H9 (cell line): ENCODE results near the gene ACAP1. TPM values are rescaled to one million over a fixed set of nuclear protein-coding genes. Genes with fewer than 3 reads are reported as not detected.

Experiments used
- DNase-seq: peaks from one replicate; pipeline ENCODE4 v3.0.0-alpha.2; 2017
- H2AFZ ChIP-seq: one replicate; pipeline ENCODE4 v1.6.1; 2013; ENCODE audit warnings: mild to moderate bottlenecking, low read length, control low read depth, moderate library complexity
- H2AK5ac ChIP-seq: 2 replicates; pipeline ENCODE4 v1.6.1; 2013; ENCODE audit warnings: low read length, control low read depth, mixed read lengths; ENCODE audit not compliant: insufficient read length
- H2BK120ac ChIP-seq: one replicate; pipeline ENCODE4 v1.6.1; 2013; ENCODE audit warnings: low read depth, mild to moderate bottlenecking, low read length, control low read depth, inconsistent platforms; ENCODE audit not compliant: poor library complexity, severe bottlenecking
- H2BK12ac ChIP-seq: 2 replicates; pipeline ENCODE4 v1.6.1; 2013; ENCODE audit warnings: low read length, control low read depth, mixed read lengths, low read depth; ENCODE audit not compliant: insufficient read length
- H2BK15ac ChIP-seq: 2 replicates; pipeline ENCODE4 v1.6.1; 2013; ENCODE audit warnings: low read depth, low read length, control low read depth
- H2BK20ac ChIP-seq: one replicate; pipeline ENCODE4 v1.6.1; 2013; ENCODE audit warnings: low read depth, mild to moderate bottlenecking, low read length, control low read depth, inconsistent platforms; ENCODE audit not compliant: poor library complexity, severe bottlenecking
- H2BK5ac ChIP-seq: 2 replicates; pipeline ENCODE4 v1.6.1; 2013; ENCODE audit warnings: low read length, control low read depth, mixed read lengths; ENCODE audit not compliant: insufficient read length
- H3K14ac ChIP-seq: 2 replicates; pipeline ENCODE4 v1.6.1; 2013; ENCODE audit warnings: low read length, control low read depth; ENCODE audit not compliant: insufficient read depth
- H3K18ac ChIP-seq: 2 replicates; pipeline ENCODE4 v1.6.1; 2013; ENCODE audit warnings: low read depth, mild to moderate bottlenecking, mixed read lengths, low read length, control low read depth; ENCODE audit not compliant: insufficient read length
- H3K23ac ChIP-seq: 2 replicates; pipeline ENCODE4 v1.6.1; 2013; ENCODE audit warnings: low read length, control low read depth, mixed read lengths, low read depth; ENCODE audit not compliant: insufficient read length
- H3K23me2 ChIP-seq: 2 replicates; pipeline ENCODE4 v1.6.1; 2013; ENCODE audit warnings: low read depth, mild to moderate bottlenecking, mixed read lengths, low read length, control low read depth; ENCODE audit not compliant: insufficient read length, poor library complexity, severe bottlenecking
- H3K27ac ChIP-seq: 2 replicates; pipeline ENCODE4 v1.5.1; 2013; ENCODE audit warnings: low read length, control low read depth, mixed read lengths, low read depth; ENCODE audit not compliant: insufficient read length
- H3K27me3 ChIP-seq: 2 replicates; pipeline ENCODE4 v1.6.1; 2013; ENCODE audit warnings: low read length, control low read depth, inconsistent platforms; ENCODE audit not compliant: insufficient read depth
- H3K4ac ChIP-seq: 2 replicates; pipeline ENCODE4 v1.6.1; 2013; ENCODE audit warnings: low read depth, mild to moderate bottlenecking, control low read depth, inconsistent platforms, low read length, moderate library complexity
- H3K4me1 ChIP-seq: 2 replicates; pipeline ENCODE4 v1.6.1; 2013; ENCODE audit warnings: low read length, control low read depth, inconsistent platforms; ENCODE audit not compliant: insufficient read depth
- H3K4me2 ChIP-seq: 2 replicates; pipeline ENCODE4 v1.6.1; 2013; ENCODE audit warnings: low read length, control low read depth, mixed read lengths; ENCODE audit not compliant: insufficient read length, insufficient read depth
- H3K56ac ChIP-seq: 2 replicates; pipeline ENCODE4 v1.6.1; 2013; ENCODE audit warnings: low read depth, mild to moderate bottlenecking, mixed read lengths, low read length, control low read depth; ENCODE audit not compliant: insufficient read length
- H3K79me1 ChIP-seq: 2 replicates; pipeline ENCODE4 v1.6.1; 2013; ENCODE audit warnings: low read depth, mild to moderate bottlenecking, moderate library complexity, low read length, control low read depth, inconsistent platforms; ENCODE audit not compliant: insufficient read depth, poor library complexity, severe bottlenecking
- H3K79me2 ChIP-seq: 2 replicates; pipeline ENCODE4 v1.6.1; 2013; ENCODE audit warnings: low read length, control low read depth, inconsistent platforms; ENCODE audit not compliant: insufficient read depth
- H3K9ac ChIP-seq: 2 replicates; pipeline ENCODE4 v1.6.1; 2013; ENCODE audit warnings: low read length, control low read depth, mixed read lengths; ENCODE audit not compliant: insufficient read length; ENCODE audit errors: extremely low read depth
- H3K9me3 ChIP-seq: one replicate; pipeline ENCODE4 v1.6.1; 2013; ENCODE audit warnings: low read depth, low read length, inconsistent platforms; ENCODE audit not compliant: control insufficient read depth
- H3T11ph ChIP-seq: one replicate; pipeline ENCODE4 v1.6.1; 2013; ENCODE audit warnings: mild to moderate bottlenecking, low read length, control low read depth, inconsistent platforms
- H4K20me1 ChIP-seq: one replicate; pipeline ENCODE4 v1.6.1; 2013; ENCODE audit not compliant: control insufficient read depth, insufficient read length, insufficient read depth
- H4K5ac ChIP-seq: 2 replicates; pipeline ENCODE4 v1.6.1; 2013; ENCODE audit warnings: low read depth, mild to moderate bottlenecking, mixed read lengths, low read length, control low read depth; ENCODE audit not compliant: insufficient read length
- H4K8ac ChIP-seq: replicated peaks from 2 replicates; pipeline ENCODE4 v1.6.1; 2013; ENCODE audit warnings: low read length, control low read depth, mixed read lengths, low read depth; ENCODE audit not compliant: insufficient read length
- H4K91ac ChIP-seq: 2 replicates; pipeline ENCODE4 v1.6.1; 2013; ENCODE audit warnings: low read depth, mild to moderate bottlenecking, moderate library complexity, mixed read lengths, low read length, control low read depth; ENCODE audit not compliant: insufficient read length
- H3K27ac Mint-ChIP-seq, 3 experiments: 2 replicates in 2 of 3; 3 replicates in 1 of 3; pipeline ENCODE4 v1.8.0; 2020 to 2021; ENCODE audit warnings: mixed read lengths in 3 of 3, mild to moderate bottlenecking in 1 of 3, moderate library complexity in 1 of 3
- H3K27me3 Mint-ChIP-seq: 2 replicates; pipeline ENCODE4 v1.8.0; 2021; ENCODE audit warnings: low read depth, mild to moderate bottlenecking, moderate library complexity, mixed read lengths
- H3K36me3 Mint-ChIP-seq, 3 experiments: 2 replicates in 2 of 3; 3 replicates in 1 of 3; pipeline ENCODE4 v1.8.0; 2020 to 2021; ENCODE audit warnings: low read depth in 3 of 3, mixed read lengths in 3 of 3; ENCODE audit not compliant: insufficient read depth in 1 of 3
- H3K4me1 Mint-ChIP-seq, 2 experiments: 2 replicates each; pipeline ENCODE4 v1.8.0; 2020; ENCODE audit warnings: mixed read lengths in 2 of 2
- H3K4me3 Mint-ChIP-seq, 2 experiments: 2 replicates in 1 of 2; 3 replicates in 1 of 2; pipeline ENCODE4 v1.8.0; 2020 to 2021; ENCODE audit warnings: mild to moderate bottlenecking in 2 of 2, mixed read lengths in 2 of 2, moderate library complexity in 1 of 2
- H3K9me3 Mint-ChIP-seq, 2 experiments: 2 replicates in 1 of 2; 3 replicates in 1 of 2; pipeline ENCODE4 v1.8.0; 2020; ENCODE audit warnings: mild to moderate bottlenecking in 2 of 2, mixed read lengths in 2 of 2, moderate library complexity in 1 of 2
- WGBS: extraction: QIAGEN DNeasy Blood & Tissue Kit; methylation state at CpG from one replicate; pipeline ENCODE4 v1.1.7; 2013; ENCODE audit warnings: missing lambda C conversion rate, low lambda C conversion rate, mixed read lengths; ENCODE audit not compliant: insufficient read length; ENCODE audit errors: extremely low coverage; 5-methylcytosine and 5-hydroxymethylcytosine counted together
- total RNA-seq: library from RNA; stranded (reverse); gene quantifications from 2 replicates; pipeline ENCODE4 v1.2.1, GENCODE V29; 2021
- TF ChIP-seq, protein P1 (sequence below): fragments of 200-600 bp; sonication (generic); conservative IDR thresholded peaks from 3 replicates; pipeline ENCODE4 v1.8.0; 2021; ENCODE audit warnings: antibody characterized with exemption, mild to moderate bottlenecking

Gene ACAP1
- total RNA-seq, 1 experiment from 2014 or later = 18.2 TPM

DNA sequence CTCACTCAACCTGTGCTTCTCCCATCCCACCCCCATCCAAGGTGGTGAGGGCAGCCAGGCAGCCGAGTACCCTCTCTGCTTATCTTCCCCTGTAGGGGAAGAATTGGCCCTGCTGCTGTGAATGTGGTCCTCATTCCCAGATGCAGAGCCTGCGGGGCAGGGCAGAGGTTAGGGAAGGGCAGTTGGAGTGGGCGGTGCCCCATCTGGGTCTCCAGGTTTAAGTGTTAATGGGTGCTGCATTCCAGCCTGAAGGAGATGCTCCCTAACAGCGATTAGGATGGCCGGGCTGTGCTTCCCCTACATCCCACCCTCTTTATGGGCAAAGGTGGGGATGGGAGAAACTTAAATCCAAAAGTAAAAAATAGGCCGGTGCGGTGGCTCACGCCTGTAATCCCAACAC lies 30.8 kb downstream of the ACAP1 start:
- no peak overlapping the region; a peak in 1 of 5 replicates for H3K4me3 Mint-ChIP-seq
- Histone ChIP-seq H3K4me2 (no peak overlapping the region), H3K79me1 (no peaks in the 10 kb centered on the region), H3K27me3 (no peaks in the 10 kb centered on the region), H3K9me3 (no peaks in the 10 kb centered on the region), H3K4ac (no peak overlapping the region), H3K9ac (no peak overlapping the region), H2AFZ (no peak overlapping the region), H3K56ac (no peak overlapping the region), H3K4me1 (peaks cover 5% of the 10 kb centered on the region; the same call in 1 of the 2 replicates), H2AK5ac (no peak overlapping the region), H3K23ac (no peak overlapping the region), H3K27ac (no peak overlapping the region), H3K79me2 (no peaks in the 10 kb centered on the region), H2BK15ac (no peak overlapping the region), H4K5ac (no peak overlapping the region), H2BK20ac (no peak overlapping the region), H2BK120ac (no peak overlapping the region), H3K14ac (no peak overlapping the region), H3K18ac (no peak overlapping the region), H4K8ac (no peak overlapping the region), H2BK5ac (no peak overlapping the region), H4K20me1 (no peaks in the 10 kb centered on the region), H3K23me2 (no peaks in the 10 kb centered on the region), H2BK12ac (no peak overlapping the region), H3T11ph (no peak overlapping the region), H4K91ac (no peak overlapping the region)
- H3K9me3 Mint-ChIP-seq = no peaks in the 10 kb centered on the region
- peak; percentile 74 for DNase-seq
- H3K36me3 Mint-ChIP-seq = no peaks in the 10 kb centered on the region
- H3K27me3 Mint-ChIP-seq = peaks cover 6% of the 10 kb centered on the region; the same call in 1 of the 2 replicates
- peak overlapping the region in 1 of 3 experiments; percentile 67; a peak in 2 of 7 replicates for H3K27ac Mint-ChIP-seq
- WGBS = no CpG with 5 or more reads among the region's 8 CpGs
- TF ChIP-seq, protein P1, sequence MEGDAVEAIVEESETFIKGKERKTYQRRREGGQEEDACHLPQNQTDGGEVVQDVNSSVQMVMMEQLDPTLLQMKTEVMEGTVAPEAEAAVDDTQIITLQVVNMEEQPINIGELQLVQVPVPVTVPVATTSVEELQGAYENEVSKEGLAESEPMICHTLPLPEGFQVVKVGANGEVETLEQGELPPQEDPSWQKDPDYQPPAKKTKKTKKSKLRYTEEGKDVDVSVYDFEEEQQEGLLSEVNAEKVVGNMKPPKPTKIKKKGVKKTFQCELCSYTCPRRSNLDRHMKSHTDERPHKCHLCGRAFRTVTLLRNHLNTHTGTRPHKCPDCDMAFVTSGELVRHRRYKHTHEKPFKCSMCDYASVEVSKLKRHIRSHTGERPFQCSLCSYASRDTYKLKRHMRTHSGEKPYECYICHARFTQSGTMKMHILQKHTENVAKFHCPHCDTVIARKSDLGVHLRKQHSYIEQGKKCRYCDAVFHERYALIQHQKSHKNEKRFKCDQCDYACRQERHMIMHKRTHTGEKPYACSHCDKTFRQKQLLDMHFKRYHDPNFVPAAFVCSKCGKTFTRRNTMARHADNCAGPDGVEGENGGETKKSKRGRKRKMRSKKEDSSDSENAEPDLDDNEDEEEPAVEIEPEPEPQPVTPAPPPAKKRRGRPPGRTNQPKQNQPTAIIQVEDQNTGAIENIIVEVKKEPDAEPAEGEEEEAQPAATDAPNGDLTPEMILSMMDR = no peak
- peaks cover 6 to 24% of the 10 kb centered on the region in 2 experiments for H3K4me1 Mint-ChIP-seq
